ENCODE results near the gene LPCAT3. TPM values are rescaled to one million over a fixed set of nuclear protein-coding genes. Genes with fewer than 3 reads are reported as not detected.

Gene LPCAT3
- total RNA-seq, 4 donors from 2014 or later: 23.7 to 33.7 (median 26.6) TPM

DNA sequence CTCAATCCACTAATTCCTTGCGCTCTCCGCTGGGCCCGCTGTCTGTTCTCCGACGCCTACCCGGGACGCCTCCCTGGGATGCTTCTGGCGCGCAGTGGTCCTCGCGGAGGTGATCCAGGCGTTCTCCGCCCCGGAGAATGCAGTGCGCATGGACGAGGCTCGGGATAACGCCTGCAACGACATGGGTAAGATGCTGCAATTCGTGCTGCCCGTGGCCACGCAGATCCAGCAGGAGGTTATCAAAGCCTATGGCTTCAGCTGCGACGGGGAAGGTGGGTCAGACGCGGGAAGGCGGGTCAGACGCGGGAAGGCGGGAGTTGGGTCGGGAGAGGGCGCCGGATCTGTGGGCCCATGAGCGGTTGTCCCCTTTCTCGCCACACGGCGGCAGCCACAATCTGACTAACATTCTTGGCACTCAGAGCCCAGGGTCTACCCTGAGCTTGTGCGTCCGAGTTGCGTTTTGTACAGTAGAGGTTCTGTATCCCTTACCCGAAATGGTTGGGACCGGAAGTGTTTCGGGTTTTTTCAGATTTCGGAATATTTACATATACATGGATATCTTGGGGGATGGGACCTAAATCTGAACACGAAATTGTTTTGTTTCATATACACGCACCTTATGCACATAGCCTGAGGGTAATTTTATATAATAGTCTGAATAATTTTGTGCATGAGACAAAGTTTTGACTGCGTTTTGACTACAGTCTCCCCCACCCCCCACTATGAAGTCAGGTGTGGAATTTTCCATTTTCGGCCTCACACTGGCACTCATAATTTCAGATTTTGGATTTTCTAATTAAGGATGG lies 73.7 kb downstream of the LPCAT3 start:
- TF ChIP-seq, protein P1, sequence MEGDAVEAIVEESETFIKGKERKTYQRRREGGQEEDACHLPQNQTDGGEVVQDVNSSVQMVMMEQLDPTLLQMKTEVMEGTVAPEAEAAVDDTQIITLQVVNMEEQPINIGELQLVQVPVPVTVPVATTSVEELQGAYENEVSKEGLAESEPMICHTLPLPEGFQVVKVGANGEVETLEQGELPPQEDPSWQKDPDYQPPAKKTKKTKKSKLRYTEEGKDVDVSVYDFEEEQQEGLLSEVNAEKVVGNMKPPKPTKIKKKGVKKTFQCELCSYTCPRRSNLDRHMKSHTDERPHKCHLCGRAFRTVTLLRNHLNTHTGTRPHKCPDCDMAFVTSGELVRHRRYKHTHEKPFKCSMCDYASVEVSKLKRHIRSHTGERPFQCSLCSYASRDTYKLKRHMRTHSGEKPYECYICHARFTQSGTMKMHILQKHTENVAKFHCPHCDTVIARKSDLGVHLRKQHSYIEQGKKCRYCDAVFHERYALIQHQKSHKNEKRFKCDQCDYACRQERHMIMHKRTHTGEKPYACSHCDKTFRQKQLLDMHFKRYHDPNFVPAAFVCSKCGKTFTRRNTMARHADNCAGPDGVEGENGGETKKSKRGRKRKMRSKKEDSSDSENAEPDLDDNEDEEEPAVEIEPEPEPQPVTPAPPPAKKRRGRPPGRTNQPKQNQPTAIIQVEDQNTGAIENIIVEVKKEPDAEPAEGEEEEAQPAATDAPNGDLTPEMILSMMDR (IDR thresholded peaks at IDR 0.05): peak in 3 of 4 experiments; percentile 89 to 97 (median 96)
- peak; percentile 81 for TF ChIP-seq POLR2AphosphoS5 (IDR thresholded peaks at IDR 0.05)
- TF ChIP-seq EP300 (IDR thresholded peaks at IDR 0.05): no peak
- TF ChIP-seq POLR2A (IDR thresholded peaks at IDR 0.05): peak in 1 of 2 donors; percentile 6
- no peaks in the 10 kb centered on the region for H3K9me3 ChIP-seq
- H3K27ac ChIP-seq: peak overlapping the region; percentile 90 to 96 (median 94)
- H3K36me3 ChIP-seq: peaks cover 0 to 50% of the 10 kb centered on the region in 2 donors
- WGBS, 2 donors (ENCODE audit: low coverage in 1 of 2): 5 to 6% methylated on average over 7 to 8 of the region's 48 CpGs
- peaks cover 0 to 68% (median 18%) of the 10 kb centered on the region in 3 donors for H3K4me1 ChIP-seq
- ATAC-seq: peak; percentile 79
- peak overlapping the region; percentile 64 to 74 for H3K4me3 ChIP-seq
- H3K27me3 ChIP-seq: no peaks in the 10 kb centered on the region

DNA sequence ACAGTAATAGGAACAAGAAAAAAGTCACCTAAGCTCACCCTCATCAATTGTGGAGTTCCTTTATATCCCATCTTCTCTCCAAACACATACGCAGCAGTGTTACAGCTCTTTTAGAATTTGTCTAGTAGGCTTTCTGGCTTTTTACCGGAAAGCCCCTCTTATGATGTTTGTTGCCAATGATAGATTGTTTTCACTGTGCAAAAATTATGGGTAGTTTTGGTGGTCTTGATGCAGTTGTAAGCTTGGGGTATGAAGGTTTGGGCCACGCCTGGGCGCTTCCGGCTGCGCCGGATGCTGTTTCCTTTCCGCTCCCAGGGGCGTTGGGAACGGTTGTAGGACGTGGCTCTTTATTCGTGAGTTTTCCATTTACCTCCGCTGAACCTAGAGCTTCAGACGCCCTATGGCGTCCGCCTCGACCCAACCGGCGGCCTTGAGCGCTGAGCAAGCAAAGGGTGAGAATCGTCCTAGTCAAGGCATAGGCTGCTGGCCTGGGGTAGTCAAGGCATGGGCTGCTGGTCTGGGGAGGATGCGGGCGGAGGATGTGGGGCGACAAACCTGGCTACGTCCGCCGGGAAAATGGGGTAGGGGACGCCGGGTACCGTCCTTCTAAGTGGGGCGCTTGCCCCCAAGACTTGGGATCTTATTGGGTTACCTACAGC lies 74.4 kb downstream of the LPCAT3 start, which contains the start of the genes C12orf57 and RNU7-1:
C12orf57 (plus strand) TSS at position 301 of the 659 bp plus-strand sequence; CDS start at position 401, 100 bp downstream.
RNU7-1 (plus strand) TSS at position 95 of the 659 bp plus-strand sequence.
- H3K9me3 ChIP-seq: no peaks in the 10 kb centered on the region
- H3K27me3 ChIP-seq: no peaks in the 10 kb centered on the region
- H3K4me3 ChIP-seq: peak within 1 kb of the TSS; percentile 64 to 74
- peak within 1 kb of the TSS; percentile 90 to 96 (median 94) for H3K27ac ChIP-seq
- 0 to 6% methylated on average over 11 to 18 of the region's 31 CpGs for WGBS, 2 donors (ENCODE audit: low coverage in 1 of 2)
- ATAC-seq: peak; percentile 72
- H3K36me3 ChIP-seq: peaks cover 0 to 58% of the 10 kb centered on the region in 2 donors
- peaks cover 0 to 75% (median 21%) of the 10 kb centered on the region in 3 donors for H3K4me1 ChIP-seq
- TF ChIP-seq EP300 (IDR thresholded peaks at IDR 0.05) (no peak), POLR2A (IDR thresholded peaks at IDR 0.05) (peak; percentile 95 to 98), POLR2AphosphoS5 (IDR thresholded peaks at IDR 0.05) (peak; percentile 99)
- TF ChIP-seq, protein P1 (IDR thresholded peaks at IDR 0.05): no peak

DNA sequence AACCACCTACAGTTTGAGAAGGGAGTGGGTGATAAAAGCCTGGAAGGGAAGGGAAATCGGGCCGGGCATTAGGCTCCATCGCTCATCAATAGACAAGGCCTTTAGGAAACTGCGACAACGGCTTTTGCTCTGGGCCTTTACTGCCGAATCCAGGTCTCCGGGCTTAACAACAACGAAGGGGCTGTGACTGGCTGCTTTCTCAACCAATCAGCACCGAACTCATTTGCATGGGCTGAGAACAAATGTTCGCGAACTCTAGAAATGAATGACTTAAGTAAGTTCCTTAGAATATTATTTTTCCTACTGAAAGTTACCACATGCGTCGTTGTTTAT lies 74.9 kb downstream of the LPCAT3 start:
- TF ChIP-seq, protein P1 (IDR thresholded peaks at IDR 0.05): no peak
- TF ChIP-seq EP300 (IDR thresholded peaks at IDR 0.05) (no peak), POLR2A (IDR thresholded peaks at IDR 0.05) (no peak), POLR2AphosphoS5 (IDR thresholded peaks at IDR 0.05) (no peak)
- H3K4me1 ChIP-seq: peaks cover 0 to 80% (median 26%) of the 10 kb centered on the region in 3 donors
- peak; percentile 76 for ATAC-seq
- H3K27me3 ChIP-seq: no peaks in the 10 kb centered on the region
- no peaks in the 10 kb centered on the region for H3K9me3 ChIP-seq
- peaks cover 0 to 59% of the 10 kb centered on the region in 2 donors for H3K36me3 ChIP-seq
- 0 to 1% methylated on average over 11 to 13 of the region's 13 CpGs for WGBS, 2 donors (ENCODE audit: low coverage in 1 of 2)
- peak overlapping the region; percentile 90 to 96 (median 94) for H3K27ac ChIP-seq
- H3K4me3 ChIP-seq: peak overlapping the region; percentile 64 to 74

DNA sequence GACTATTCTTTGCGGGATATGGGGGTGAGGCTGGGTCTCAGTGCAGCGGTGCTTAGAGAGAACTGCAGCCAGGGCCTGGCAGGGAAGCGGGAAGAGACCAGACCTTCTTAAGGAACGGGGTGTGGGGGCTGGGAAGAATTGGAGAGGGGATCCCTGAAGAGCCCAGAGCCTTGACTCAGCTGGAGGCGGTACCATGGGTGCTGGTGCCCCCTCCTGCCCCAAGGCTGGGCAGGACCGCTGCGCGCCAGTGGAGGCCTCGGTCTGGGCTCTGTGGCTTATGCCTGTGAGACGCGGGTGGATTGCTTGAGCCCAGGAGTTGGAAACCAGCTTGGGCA lies 76.0 kb downstream of the LPCAT3 start:
- no peak for ATAC-seq
- peak overlapping the region in 3 of 4 donors; percentile 94 to 96 (median 95) for H3K27ac ChIP-seq
- 87 to 100% methylated on average over 3 to 6 of the region's 11 CpGs for WGBS, 2 donors (ENCODE audit: low coverage in 1 of 2)
- TF ChIP-seq POLR2AphosphoS5 (IDR thresholded peaks at IDR 0.05) (peak; percentile 6), POLR2A (IDR thresholded peaks at IDR 0.05) (no peak)
- H3K9me3 ChIP-seq: no peaks in the 10 kb centered on the region
- peaks cover 0 to 89% (median 31%) of the 10 kb centered on the region in 3 donors for H3K4me1 ChIP-seq
- no peak overlapping the region for H3K4me3 ChIP-seq
- H3K36me3 ChIP-seq: peaks cover 0 to 57% of the 10 kb centered on the region in 2 donors
- H3K27me3 ChIP-seq: no peaks in the 10 kb centered on the region

DNA sequence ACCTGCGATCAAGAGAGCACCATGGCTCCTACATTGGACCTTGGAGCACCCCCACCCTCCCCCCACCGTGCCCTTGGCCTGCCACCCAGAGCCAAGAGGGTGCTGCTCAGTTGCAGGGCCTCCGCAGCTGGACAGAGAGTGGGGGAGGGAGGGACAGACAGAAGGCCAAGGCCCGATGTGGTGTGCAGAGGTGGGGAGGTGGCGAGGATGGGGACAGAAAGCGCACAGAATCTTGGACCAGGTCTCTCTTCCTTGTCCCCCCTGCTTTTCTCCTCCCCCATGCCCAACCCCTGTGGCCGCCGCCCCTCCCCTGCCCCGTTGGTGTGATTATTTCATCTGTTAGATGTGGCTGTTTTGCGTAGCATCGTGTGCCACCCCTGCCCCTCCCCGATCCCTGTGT lies 76.5 kb downstream of the LPCAT3 start:
- 49% methylated on average over 4 of the region's 12 CpGs; no CpG with 5 or more reads in 1 of the 2 donors for WGBS, 2 donors (ENCODE audit: low coverage in 1 of 2)
- Histone ChIP-seq H3K4me1 (peaks cover 0 to 90% (median 36%) of the 10 kb centered on the region in 3 donors), H3K4me3 (no peak overlapping the region), H3K9me3 (no peaks in the 10 kb centered on the region), H3K27ac (peak overlapping the region in 2 of 4 donors; percentile 95 to 96), H3K36me3 (peaks cover 0 to 55% of the 10 kb centered on the region in 2 donors), H3K27me3 (no peaks in the 10 kb centered on the region)
- no peak for ATAC-seq
- no peak for TF ChIP-seq EP300 (IDR thresholded peaks at IDR 0.05)
- no peak for TF ChIP-seq POLR2A (IDR thresholded peaks at IDR 0.05)
- no peak for TF ChIP-seq POLR2AphosphoS5 (IDR thresholded peaks at IDR 0.05)
- TF ChIP-seq, protein P1 (IDR thresholded peaks at IDR 0.05): no peak
